ENCODE results near the gene TRIP13.
"Not testable (repeated sequence)": the region's sequence is repeated elsewhere in the genome, so short reads cannot be mapped to it uniquely, and the experiment has no call there.

TRIP13 gene

DNA sequence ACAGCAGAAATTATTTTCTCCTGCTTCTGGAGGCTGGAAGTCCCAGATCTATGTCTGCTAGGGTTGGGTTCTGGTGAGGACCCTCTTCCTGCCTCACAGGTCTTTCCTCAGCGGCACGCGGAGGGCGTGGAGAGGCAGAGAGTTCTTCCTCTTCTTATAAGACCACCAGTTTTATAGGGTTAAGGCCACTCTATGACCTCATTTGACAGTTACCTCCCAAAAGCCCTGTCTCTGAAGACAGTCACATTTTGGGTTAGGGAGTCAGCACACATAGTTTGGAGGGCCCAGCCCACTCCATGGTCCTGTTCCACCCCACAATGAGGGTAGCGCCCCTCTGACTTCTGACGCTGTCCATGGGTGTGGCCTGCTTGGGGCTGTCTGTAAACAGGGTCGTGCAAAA, 46.7 kb downstream of the TRIP13 start:
- no peak for DNase-seq

DNA sequence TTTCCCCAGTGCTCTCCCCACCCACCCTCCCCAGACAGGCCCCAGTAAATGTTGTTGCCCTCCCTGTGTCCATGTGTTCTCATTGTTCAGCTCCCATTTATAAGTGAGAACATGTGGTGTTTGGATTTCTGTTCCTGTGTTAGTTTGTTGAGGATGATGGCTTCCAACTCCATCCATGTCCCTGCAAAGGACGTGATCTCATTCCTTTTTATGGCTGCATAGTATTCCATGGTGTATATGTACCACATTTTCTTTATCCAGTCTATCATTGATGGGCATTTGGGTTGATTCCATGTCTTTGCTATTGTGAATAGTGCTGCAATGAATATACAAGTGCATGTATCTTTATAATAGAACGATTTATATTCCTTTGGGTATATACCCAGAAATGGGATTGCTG, 48.1 kb downstream of the TRIP13 start:
- DNase-seq: not testable (repeated sequence)

DNA sequence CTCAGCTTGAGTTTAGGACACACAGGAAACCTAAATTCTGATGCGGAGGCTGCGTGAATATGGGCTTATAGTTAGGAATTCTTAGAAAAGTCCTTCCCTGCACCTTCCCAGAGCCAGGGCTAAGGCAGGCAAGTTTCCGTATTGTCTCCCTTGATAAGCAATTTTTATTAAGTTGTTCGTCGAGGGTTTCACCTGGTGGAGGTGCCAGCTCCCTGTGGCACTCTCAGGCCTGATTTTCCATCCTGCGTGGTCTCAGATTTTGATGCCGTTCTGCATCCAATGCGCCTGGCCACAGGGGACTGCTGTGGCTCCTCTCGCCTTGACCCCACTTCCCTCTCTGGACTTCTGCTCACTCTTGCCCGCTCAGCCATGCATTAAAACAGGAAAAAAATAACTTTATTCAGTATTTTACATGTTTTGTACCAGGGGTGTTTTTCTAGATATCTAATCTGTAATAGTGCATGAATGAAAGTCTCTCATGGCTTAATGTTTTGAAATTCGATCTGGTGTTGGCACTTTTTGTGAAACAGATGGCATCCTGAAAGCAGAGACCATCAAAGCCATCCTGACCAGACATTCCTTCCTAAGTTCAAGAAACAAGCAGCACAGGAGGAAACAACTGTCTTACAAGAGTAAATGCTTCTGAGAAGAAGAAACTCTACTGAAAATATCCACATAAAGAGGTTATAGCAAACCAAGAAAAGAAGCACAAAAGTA, 50.7 kb downstream of the TRIP13 start:
- no peak for DNase-seq

DNA sequence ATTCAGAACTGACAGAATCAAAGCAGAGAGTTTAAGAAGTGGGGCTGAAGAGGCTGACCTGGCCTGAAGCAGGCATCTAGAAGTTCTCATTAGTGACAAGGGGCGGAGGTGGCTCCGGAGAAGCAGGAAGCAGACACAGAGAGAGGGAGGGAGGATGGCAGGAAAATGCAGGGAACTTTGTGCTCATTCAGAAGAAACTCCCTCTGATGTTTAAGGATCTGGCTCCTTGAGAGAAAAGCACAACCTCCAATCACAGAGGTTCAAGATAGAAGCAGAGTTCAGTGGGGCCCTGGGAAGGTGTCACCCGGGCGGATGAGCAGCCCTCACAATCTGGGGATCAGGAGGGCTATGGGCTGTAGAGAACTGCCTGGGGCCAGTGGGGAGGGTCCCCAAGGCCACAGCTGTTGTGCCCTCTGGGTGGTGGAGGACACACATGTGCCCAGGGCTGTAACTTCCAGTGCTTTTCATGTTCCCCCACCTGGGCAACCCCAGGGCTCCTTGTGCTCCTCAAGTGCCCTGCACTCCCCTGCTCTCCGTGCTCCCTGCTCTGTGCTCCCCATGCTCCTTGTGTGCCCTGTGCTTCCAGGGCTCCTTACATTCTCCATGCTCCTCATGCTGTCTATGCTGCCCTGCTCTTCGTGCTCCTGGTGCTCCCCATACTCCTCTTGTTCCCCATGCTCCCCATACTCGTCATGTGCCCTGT, 51.4 kb downstream of the TRIP13 start:
- no peak for DNase-seq

DNA sequence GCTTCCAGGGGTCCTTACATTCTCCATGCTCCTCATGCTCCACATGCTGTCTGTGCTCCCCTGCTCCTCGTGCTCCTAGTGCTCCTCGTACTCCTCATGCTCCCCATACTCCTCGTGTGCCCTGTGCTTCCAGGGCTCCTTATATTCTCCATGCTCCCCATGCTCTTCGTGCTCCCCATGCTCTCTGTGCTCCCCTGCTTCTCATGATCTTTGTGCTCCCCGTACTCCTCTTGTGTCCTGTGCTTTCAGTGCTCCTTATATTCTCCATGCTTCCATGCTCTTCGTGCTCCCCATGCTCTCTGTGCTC, 51.9 kb downstream of the TRIP13 start:
- no peak for DNase-seq

DNA sequence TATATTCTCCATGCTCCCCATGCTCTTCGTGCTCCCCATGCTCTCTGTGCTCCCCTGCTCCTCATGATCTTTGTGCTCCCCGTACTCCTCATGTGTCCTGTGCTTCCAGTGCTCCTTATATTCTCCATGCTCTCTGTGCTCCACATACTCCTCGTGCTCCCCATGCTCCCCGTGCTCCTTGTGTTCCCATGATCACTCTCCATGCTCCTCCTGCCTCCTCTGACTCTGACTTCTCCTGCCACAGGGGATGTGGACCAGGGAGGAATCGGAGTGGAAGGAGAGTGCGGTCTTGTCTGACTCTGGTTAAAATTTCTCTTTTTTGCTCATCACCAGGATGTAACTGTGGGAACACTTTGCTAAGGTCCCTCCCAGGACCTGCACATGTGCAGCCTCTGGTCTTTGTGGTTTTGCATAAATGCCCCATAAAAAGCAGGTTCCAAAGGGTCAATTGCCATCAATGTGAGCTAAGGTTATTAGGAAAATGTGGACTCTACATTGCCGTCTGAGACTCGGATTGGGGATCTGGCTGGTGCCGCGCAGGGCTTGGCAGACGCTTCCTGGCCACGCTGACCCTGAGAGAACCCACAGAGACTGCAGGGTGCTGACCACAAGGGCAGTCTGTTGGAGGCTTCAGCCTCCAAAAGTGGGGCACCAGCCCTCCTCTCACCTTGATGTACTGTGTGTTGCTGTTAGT, 52.5 kb downstream of the TRIP13 start:
- DNase-seq: no peak

DNA sequence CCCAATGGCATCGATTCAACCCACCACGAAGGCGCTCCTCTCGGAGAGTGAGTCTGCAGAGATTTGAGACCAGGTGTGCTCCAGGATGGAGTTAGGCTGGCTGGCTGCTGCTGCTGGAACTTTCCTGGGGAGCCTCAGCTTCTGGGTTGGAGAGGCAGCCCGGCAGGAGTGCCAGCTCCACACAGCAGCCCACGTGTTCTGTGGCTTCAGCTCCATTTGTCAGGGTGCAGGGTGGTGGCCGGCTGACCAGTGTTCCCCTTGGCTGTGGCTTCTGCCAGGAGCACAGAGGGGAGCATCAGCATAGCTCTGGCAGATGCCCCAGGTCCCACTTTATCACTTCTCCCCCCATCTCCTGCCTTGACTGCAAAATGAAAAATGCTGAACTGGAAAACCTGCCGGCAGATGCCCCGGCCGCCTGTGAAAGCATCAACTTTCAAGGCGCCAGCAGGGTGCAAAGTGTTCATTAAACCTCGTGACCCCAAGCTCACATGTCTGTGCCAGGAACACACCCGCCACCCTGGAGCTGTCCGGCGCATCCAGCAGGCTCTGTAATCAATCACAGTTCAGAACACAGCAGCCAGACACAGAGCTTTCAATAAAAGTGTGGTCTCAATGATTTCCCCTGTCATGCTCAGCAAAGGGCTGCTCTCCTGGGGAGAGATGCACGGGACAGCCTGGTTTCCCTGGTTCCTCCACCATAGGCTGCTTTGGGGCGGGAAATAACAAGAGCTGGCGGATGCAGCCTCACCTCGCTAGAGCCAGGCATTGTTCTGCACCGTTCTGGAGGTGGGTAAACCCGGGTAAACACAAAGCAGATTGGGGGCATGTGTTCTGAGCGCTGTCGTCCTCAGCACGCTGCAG, 53.2 kb downstream of the TRIP13 start:
- DNase-seq: no peak

DNA sequence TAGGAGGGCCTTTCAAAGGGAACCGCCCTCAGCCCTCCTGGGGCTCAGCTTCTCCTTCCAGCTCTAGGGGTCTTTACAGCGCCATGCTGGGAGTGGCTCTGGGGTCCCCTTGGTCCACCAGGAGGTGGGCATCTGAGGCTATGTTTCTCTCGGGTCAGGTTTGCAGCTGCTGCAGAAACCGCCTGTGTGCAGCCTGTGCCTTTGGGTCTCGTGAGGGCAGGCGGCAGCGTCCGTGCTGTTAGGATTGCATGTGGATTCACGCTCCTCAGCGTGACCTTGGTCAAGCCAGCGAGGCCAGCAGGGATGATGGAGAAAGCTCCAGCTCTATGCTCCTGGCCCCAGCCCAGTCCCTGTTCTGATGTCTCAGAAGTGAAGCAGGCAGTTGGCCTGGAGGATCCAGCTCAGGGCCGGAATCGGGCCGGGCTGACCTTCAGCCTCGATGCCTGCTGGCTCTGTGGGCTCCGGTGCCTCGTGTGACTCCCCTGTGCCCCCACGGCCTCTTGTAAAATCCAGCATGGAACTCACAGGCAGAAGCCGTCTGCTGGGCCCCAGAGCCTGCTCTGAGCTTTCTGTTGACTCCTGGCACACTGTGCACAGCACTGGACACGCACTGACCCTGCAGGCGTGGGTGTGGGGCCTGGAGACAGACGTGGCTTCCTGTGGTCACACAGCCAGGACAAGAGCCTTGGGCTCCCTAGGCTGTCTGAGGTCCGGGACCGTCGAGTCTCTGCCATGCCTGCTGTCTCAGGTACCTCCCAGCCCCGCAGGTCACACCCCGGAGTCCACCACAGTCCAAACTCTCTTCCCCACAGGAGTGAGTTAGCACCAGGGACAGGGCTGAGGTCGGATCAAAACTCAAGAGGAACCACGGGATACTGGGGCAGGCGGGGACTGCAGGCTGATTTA, 54.3 kb downstream of the TRIP13 start:
- no peak for DNase-seq

DNA sequence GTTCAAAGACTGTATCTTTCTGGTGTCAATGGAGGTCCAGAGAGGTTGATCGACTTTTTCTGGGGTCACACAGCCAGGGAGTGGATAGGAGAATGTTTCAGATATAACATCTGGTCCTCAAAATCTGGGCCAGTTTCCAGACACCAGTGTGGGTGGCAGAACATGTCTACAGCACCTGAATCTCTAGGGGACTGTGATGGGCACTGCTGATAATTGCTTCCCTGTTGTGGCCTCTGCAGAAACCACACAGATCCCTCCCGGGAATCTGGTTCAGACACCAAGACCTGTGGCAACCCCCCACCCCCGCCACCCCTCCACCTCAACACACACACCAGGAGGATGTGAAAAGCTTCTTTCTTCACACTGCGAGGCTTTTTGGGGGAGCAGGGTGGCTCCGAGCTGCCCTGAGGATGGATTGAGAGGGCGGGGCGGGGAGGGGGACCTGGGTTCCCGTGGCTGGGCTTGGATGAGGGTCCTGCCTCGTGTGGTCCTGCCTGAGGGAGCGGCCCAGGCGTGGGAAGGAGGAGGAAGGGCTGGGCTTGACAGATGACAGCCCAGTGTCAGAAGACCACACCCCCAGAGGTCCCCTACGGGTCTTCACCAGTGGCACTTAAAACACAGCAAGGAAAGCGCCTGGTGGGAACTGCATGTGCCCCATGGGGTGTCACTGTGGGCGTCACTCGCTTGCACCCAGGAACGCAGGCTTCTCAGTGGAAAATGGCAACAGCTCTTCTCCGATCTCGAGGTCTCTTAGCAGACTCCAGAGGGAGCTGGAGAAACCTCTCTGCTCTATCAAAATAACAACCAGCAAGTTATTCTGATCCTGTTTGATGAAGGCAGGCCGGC, 55.2 kb downstream of the TRIP13 start:
- DNase-seq: no peak

DNA sequence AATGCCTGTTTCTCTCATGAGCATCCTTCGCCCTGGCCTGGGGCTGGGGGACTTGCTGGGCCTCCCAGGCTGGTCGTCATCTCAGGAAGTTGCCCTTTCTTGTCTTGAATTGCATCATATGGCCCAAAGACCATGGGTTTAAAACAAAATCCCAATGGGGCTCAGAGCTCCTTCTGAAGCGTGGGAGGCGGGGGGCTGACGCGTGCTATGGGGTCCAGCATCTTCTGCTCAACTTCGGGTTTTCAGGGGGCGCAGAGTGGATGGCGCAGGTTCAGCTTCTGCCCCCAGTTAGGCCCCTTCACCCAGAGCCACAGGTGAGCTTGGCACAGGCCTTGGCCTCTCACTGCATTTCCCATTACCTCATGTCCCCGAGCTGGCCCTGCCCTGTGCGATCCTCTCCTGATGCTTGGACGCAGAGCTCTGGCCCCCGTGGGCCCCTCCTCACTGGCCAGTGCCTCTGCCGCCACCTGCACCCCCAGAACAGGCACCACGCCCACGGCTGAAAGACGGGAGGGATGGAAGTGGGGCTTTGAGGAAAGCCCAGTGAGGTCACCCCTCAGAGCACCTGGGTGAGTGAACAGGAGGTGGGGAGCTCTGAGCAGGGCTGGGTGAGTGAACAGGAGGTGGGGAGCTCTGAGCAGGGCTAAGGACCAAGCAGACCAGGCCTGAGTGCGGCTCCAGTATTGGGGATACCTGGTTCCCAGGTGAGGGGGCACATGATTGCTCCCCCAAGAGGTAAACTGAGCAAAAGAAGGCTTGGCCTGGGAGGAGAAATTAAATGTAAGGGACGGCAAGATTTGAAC, 56.0 kb downstream of the TRIP13 start:
- no peak for DNase-seq

DNA sequence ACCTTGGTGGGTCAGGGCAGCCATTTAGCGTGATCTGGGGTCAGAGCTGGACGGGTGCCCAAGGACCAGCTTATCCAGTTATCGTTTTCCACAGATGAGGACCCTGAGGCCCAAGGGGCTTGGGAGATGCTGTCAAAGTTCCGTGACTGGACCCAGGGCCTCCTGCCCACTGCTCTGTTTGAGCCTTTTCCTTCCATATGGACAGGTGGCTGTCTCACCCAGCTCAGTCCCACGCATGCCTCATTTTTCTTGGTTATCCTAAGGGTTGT, 56.5 kb downstream of the TRIP13 start:
- DNase-seq: no peak

DNA sequence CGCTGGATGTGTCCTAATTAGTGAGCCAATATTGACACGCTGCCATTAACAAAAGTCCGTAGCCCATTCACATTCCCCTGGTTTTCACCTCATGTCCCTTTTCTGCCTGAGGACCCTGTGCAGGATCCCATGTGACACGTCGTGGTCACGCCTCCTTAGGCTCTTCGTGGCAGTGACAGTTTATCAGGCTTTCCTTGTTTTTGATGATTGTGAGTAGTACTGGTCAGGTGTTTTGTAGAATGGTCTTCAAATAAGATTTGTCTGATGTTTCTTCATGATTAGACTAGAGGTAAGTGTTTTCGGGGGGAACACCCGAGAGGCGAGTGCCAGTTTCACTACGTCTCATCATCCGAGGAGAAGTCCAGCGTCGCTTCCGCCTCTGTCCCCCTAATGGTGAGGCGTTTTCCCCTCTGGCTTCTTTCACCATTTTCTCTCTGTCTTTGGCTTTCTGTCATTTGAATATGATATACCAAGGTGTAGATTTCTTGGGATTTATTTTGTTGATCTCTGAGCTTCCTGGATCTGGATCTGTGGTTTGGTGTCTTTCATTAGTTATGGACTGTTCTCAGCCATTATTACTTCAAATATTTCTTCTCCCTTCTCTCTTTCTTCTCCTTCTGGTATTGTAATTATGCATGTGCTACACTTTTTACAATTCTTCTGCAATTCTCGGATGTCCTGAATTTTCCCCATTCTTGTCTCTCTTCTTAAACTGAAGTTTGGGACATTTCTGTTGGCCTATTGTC, 57.3 kb downstream of the TRIP13 start:
- no peak for DNase-seq

DNA sequence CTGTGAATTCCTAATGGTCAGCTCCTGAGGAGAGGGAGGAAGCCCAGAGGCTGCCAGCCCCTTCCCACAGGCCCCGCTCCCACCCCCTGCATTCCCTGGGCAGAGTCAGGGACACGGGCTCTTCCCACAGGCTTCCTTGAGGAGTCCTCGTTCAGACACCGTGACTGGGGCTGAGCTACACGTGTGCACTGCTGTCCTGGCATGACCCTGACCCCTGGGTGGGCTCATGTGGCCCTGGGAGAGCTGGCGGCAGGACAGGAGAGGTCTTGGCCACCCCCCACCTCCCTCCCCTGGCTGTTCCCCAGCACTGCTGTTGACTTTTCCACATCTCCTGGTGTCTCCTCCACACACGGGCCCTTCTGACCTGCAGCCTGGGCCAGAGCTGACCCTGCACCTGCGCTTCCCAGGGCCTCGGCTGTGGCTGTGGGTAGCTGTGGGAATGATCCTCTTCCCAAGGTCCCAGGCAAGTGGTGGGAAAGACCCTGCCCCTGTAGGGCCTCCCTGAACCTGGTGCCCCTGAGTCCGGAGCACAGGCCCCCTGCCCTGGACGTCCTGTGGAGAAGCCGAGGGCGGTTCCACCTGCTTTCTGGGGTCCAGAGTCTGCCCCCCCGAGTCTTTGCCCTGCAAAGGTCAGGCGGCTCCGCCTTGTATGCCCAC, 59.4 kb downstream of the TRIP13 start:
- no peak for DNase-seq

DNA sequence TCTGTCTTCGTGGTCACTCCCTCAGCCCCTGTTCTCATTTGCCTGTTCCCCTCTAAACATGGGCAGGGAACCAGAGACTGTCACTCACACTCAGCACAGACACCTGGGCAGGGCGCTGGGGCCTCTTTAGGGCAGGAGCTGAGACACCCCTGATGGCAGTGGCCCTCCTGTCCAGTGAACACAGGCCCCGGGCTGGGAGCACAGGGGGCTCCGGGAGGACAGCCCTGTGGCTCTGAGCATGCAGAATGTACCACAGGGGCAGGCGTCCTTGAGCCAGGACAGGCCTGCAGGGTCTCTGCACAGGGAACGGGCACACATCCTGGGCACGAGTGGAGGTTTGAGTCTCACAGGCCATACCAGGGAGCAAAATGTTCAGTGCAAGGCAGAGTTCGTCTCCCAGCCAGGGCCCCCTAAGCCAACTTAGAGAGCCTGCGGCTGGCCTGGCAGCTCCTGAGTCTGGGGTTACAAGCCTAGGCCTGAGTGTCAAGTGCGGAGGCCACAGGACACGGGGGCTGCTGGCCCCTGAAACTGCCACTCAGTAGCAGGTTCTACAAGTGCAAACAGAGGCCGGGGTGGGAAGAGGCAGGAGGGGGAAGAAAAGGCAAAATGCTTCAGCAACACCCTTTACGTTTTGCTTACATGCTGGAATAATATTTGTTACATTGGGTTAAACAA, 60.0 kb downstream of the TRIP13 start:
- DNase-seq: no peak

DNA sequence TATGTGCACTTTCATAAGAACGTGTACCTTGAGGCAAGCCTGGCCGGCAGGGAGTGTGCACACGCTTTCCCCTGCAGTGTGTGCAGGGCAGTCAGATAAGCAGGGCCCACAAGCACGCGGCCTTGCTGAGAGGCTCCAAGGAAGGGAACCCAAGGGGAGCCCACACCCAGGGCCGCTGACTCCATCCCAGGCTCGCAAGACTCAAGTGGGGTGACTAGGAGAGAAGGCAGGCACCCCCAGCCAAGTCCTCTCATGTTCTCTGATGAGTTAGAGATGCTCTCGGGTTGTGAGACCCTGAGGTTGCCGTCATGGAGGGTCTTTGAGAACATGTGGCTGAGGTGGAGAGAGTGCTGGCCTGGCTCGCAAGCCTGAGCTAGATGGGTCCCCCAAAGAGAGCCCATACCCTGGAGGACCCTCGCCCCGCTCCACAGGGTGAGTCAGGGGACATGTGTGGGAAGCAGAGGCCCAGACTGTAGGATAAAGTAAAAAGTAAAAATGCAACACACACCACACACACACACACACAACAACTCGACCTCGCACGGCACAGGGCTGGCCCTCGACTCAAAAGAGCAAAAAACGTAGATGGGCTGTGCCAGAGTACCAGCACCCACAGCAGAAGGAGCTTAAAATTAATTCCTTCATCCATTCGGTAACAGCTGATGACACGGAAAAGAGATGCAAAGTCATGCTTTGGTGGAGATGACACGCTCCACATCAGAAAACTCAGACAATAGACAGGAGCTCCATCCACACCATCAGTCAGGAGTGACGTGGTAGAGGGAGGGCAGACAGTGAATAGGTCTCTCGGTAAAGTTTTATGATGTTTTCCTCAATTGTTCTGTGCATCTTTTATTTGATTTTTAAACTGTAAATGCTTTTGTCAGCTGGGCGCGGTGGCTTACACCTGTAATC, 61.1 kb downstream of the TRIP13 start:
- no peak for DNase-seq

DNA sequence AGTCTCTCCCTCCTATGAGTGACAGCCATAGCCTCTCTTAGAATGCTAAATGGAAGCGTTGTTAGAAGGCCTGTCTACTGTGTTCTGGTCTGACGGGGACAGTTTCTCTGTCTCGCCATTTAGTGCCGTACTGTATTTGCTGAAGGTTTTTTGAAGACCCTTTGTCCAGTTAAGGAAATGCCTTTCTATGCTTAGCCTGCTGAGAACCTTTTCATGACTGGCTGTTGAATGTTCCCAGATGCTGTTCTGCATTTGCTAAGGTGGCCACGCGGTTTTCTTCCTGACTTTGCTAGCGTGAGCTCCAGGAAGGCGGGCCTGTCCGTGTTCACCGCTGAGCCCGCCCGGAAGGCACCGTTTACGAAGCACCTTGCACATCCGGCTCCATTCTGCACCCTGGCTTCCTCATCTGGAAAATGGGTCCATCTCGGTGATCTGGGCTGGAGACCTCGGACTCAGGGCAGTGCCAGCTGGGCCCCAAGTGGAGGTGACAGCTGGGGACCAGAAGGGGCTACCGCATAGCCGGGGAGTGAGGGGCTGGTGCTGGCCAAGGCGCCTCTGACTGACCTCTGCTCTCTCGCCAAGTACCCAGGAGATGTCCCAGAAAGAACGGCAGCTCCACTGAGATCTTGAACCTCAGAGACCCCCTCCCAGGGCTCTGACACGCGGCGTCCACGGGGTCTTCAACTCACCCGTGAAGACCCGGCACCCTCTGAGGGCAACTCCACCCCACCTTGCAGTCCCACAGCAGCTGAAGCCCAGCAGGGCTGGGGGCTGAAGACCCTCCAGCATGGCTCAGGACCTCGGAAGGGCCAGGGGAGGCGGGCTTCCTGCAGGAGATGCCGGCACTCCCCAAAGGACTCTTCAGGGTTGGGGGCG, 63.4 kb downstream of the TRIP13 start:
- DNase-seq: no peak
